H9 (cell line): Measurements from ENCODE around the gene TRIP6. TPM values are rescaled to one million over a fixed set of nuclear protein-coding genes. Genes with fewer than 3 reads are reported as not detected.

Source experiments
- DNase-seq: peaks from one replicate; pipeline ENCODE4 v3.0.0-alpha.2; 2017
- H2AFZ ChIP-seq: one replicate; pipeline ENCODE4 v1.6.1; 2013; ENCODE audit warnings: mild to moderate bottlenecking, low read length, control low read depth, moderate library complexity
- H2AK5ac ChIP-seq: 2 replicates; pipeline ENCODE4 v1.6.1; 2013; ENCODE audit warnings: low read length, control low read depth, mixed read lengths; ENCODE audit not compliant: insufficient read length
- H2BK120ac ChIP-seq: one replicate; pipeline ENCODE4 v1.6.1; 2013; ENCODE audit warnings: low read depth, mild to moderate bottlenecking, low read length, control low read depth, inconsistent platforms; ENCODE audit not compliant: poor library complexity, severe bottlenecking
- H2BK12ac ChIP-seq: 2 replicates; pipeline ENCODE4 v1.6.1; 2013; ENCODE audit warnings: low read length, control low read depth, mixed read lengths, low read depth; ENCODE audit not compliant: insufficient read length
- H2BK15ac ChIP-seq: 2 replicates; pipeline ENCODE4 v1.6.1; 2013; ENCODE audit warnings: low read depth, low read length, control low read depth
- H2BK20ac ChIP-seq: one replicate; pipeline ENCODE4 v1.6.1; 2013; ENCODE audit warnings: low read depth, mild to moderate bottlenecking, low read length, control low read depth, inconsistent platforms; ENCODE audit not compliant: poor library complexity, severe bottlenecking
- H2BK5ac ChIP-seq: 2 replicates; pipeline ENCODE4 v1.6.1; 2013; ENCODE audit warnings: low read length, control low read depth, mixed read lengths; ENCODE audit not compliant: insufficient read length
- H3K14ac ChIP-seq: 2 replicates; pipeline ENCODE4 v1.6.1; 2013; ENCODE audit warnings: low read length, control low read depth; ENCODE audit not compliant: insufficient read depth
- H3K18ac ChIP-seq: 2 replicates; pipeline ENCODE4 v1.6.1; 2013; ENCODE audit warnings: low read depth, mild to moderate bottlenecking, mixed read lengths, low read length, control low read depth; ENCODE audit not compliant: insufficient read length
- H3K23ac ChIP-seq: 2 replicates; pipeline ENCODE4 v1.6.1; 2013; ENCODE audit warnings: low read length, control low read depth, mixed read lengths, low read depth; ENCODE audit not compliant: insufficient read length
- H3K23me2 ChIP-seq: 2 replicates; pipeline ENCODE4 v1.6.1; 2013; ENCODE audit warnings: low read depth, mild to moderate bottlenecking, mixed read lengths, low read length, control low read depth; ENCODE audit not compliant: insufficient read length, poor library complexity, severe bottlenecking
- H3K27ac ChIP-seq: 2 replicates; pipeline ENCODE4 v1.5.1; 2013; ENCODE audit warnings: low read length, control low read depth, mixed read lengths, low read depth; ENCODE audit not compliant: insufficient read length
- H3K27me3 ChIP-seq: 2 replicates; pipeline ENCODE4 v1.6.1; 2013; ENCODE audit warnings: low read length, control low read depth, inconsistent platforms; ENCODE audit not compliant: insufficient read depth
- H3K4ac ChIP-seq: 2 replicates; pipeline ENCODE4 v1.6.1; 2013; ENCODE audit warnings: low read depth, mild to moderate bottlenecking, control low read depth, inconsistent platforms, low read length, moderate library complexity
- H3K4me1 ChIP-seq: 2 replicates; pipeline ENCODE4 v1.6.1; 2013; ENCODE audit warnings: low read length, control low read depth, inconsistent platforms; ENCODE audit not compliant: insufficient read depth
- H3K4me2 ChIP-seq: 2 replicates; pipeline ENCODE4 v1.6.1; 2013; ENCODE audit warnings: low read length, control low read depth, mixed read lengths; ENCODE audit not compliant: insufficient read length, insufficient read depth
- H3K56ac ChIP-seq: 2 replicates; pipeline ENCODE4 v1.6.1; 2013; ENCODE audit warnings: low read depth, mild to moderate bottlenecking, mixed read lengths, low read length, control low read depth; ENCODE audit not compliant: insufficient read length
- H3K79me1 ChIP-seq: 2 replicates; pipeline ENCODE4 v1.6.1; 2013; ENCODE audit warnings: low read depth, mild to moderate bottlenecking, moderate library complexity, low read length, control low read depth, inconsistent platforms; ENCODE audit not compliant: insufficient read depth, poor library complexity, severe bottlenecking
- H3K79me2 ChIP-seq: 2 replicates; pipeline ENCODE4 v1.6.1; 2013; ENCODE audit warnings: low read length, control low read depth, inconsistent platforms; ENCODE audit not compliant: insufficient read depth
- H3K9ac ChIP-seq: 2 replicates; pipeline ENCODE4 v1.6.1; 2013; ENCODE audit warnings: low read length, control low read depth, mixed read lengths; ENCODE audit not compliant: insufficient read length; ENCODE audit errors: extremely low read depth
- H3K9me3 ChIP-seq: one replicate; pipeline ENCODE4 v1.6.1; 2013; ENCODE audit warnings: low read depth, low read length, inconsistent platforms; ENCODE audit not compliant: control insufficient read depth
- H3T11ph ChIP-seq: one replicate; pipeline ENCODE4 v1.6.1; 2013; ENCODE audit warnings: mild to moderate bottlenecking, low read length, control low read depth, inconsistent platforms
- H4K20me1 ChIP-seq: one replicate; pipeline ENCODE4 v1.6.1; 2013; ENCODE audit not compliant: control insufficient read depth, insufficient read length, insufficient read depth
- H4K5ac ChIP-seq: 2 replicates; pipeline ENCODE4 v1.6.1; 2013; ENCODE audit warnings: low read depth, mild to moderate bottlenecking, mixed read lengths, low read length, control low read depth; ENCODE audit not compliant: insufficient read length
- H4K8ac ChIP-seq: replicated peaks from 2 replicates; pipeline ENCODE4 v1.6.1; 2013; ENCODE audit warnings: low read length, control low read depth, mixed read lengths, low read depth; ENCODE audit not compliant: insufficient read length
- H4K91ac ChIP-seq: 2 replicates; pipeline ENCODE4 v1.6.1; 2013; ENCODE audit warnings: low read depth, mild to moderate bottlenecking, moderate library complexity, mixed read lengths, low read length, control low read depth; ENCODE audit not compliant: insufficient read length
- H3K27ac Mint-ChIP-seq, 3 experiments: 2 replicates in 2 of 3; 3 replicates in 1 of 3; pipeline ENCODE4 v1.8.0; 2020 to 2021; ENCODE audit warnings: mixed read lengths in 3 of 3, mild to moderate bottlenecking in 1 of 3, moderate library complexity in 1 of 3
- H3K27me3 Mint-ChIP-seq: 2 replicates; pipeline ENCODE4 v1.8.0; 2021; ENCODE audit warnings: low read depth, mild to moderate bottlenecking, moderate library complexity, mixed read lengths
- H3K36me3 Mint-ChIP-seq, 3 experiments: 2 replicates in 2 of 3; 3 replicates in 1 of 3; pipeline ENCODE4 v1.8.0; 2020 to 2021; ENCODE audit warnings: low read depth in 3 of 3, mixed read lengths in 3 of 3; ENCODE audit not compliant: insufficient read depth in 1 of 3
- H3K4me1 Mint-ChIP-seq, 2 experiments: 2 replicates each; pipeline ENCODE4 v1.8.0; 2020; ENCODE audit warnings: mixed read lengths in 2 of 2
- H3K4me3 Mint-ChIP-seq, 2 experiments: 2 replicates in 1 of 2; 3 replicates in 1 of 2; pipeline ENCODE4 v1.8.0; 2020 to 2021; ENCODE audit warnings: mild to moderate bottlenecking in 2 of 2, mixed read lengths in 2 of 2, moderate library complexity in 1 of 2
- H3K9me3 Mint-ChIP-seq, 2 experiments: 2 replicates in 1 of 2; 3 replicates in 1 of 2; pipeline ENCODE4 v1.8.0; 2020; ENCODE audit warnings: mild to moderate bottlenecking in 2 of 2, mixed read lengths in 2 of 2, moderate library complexity in 1 of 2
- CTCF ChIP-seq: fragments of 200-600 bp; sonication (generic); conservative IDR thresholded peaks from 3 replicates; pipeline ENCODE4 v1.8.0; 2021; ENCODE audit warnings: antibody characterized with exemption, mild to moderate bottlenecking
- WGBS: extraction: QIAGEN DNeasy Blood & Tissue Kit; methylation state at CpG from one replicate; pipeline ENCODE4 v1.1.7; 2013; ENCODE audit warnings: missing lambda C conversion rate, low lambda C conversion rate, mixed read lengths; ENCODE audit not compliant: insufficient read length; ENCODE audit errors: extremely low coverage; 5-methylcytosine and 5-hydroxymethylcytosine counted together
- total RNA-seq: library from RNA; stranded (reverse); gene quantifications from 2 replicates; pipeline ENCODE4 v1.2.1, GENCODE V29; 2021

The TRIP6 gene
- total RNA-seq, 1 experiment from 2014 or later: 122 TPM

DNA sequence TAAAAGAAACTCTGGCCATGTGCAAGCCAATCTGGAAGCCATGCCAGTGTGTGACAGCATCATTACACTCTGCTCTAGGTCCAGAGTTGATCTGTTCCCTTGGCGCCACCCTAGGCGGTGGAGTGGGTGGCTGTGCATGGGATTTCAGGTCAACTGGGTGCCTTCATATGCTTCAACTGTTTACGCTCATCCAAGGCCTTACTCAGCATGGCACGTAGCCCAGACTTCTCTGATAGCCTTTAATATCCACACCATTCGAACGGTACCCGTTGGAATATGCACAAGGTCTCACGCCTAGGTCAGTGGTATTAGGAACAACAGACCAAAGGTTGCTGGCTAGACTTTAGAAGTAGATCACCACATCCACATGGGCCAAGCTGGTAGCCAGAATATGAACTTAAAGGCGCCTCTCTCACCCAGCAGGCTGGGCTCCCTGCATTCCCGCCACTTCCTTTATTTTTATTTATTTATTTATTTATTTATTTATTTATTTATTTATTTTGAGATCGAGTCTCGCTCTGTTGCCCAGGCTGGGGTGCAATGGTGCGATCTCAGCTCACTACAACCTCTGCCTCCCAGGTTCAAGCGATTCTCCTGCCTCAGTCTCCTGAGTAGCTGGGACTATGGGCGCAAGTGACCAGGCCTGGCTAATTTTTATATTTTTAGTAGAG lies 47.2 kb downstream of the TRIP6 start:
- Mint-ChIP-seq H3K27me3 (no peaks in the 10 kb centered on the region; the same call in 1 of the 2 replicates), H3K27ac (0 out of 7 replicates have a peak overlapping the region, but pooled peaks of 1 of the 3 experiments have one; percentile 24), H3K36me3 (no peaks in the 10 kb centered on the region; a peak in 1 of 7 replicates), H3K4me1 (peaks cover 7 to 14% of the 10 kb centered on the region in 2 experiments), H3K4me3 (no peak overlapping the region), H3K9me3 (no peaks in the 10 kb centered on the region; a peak in 1 of 5 replicates)
- H3K27me3 ChIP-seq: no peaks in the 10 kb centered on the region
- H3K4me1 ChIP-seq: 0 out of 2 replicates have a peak, but pooled peaks cover 2% of the 10 kb centered on the region
- no peak overlapping the region for H3K9ac ChIP-seq
- no CpG with 5 or more reads among the region's 15 CpGs for WGBS
- no peak overlapping the region for H2AK5ac ChIP-seq
- H2BK12ac ChIP-seq: no peak overlapping the region
- H2AFZ ChIP-seq: no peak overlapping the region
- no peak overlapping the region for H3K27ac ChIP-seq
- no peak overlapping the region for H3K56ac ChIP-seq
- no peak overlapping the region for H3T11ph ChIP-seq
- no peak overlapping the region for H3K23ac ChIP-seq
- H3K14ac ChIP-seq: no peak overlapping the region
- H4K91ac ChIP-seq: no peak overlapping the region
- H4K20me1 ChIP-seq: no peaks in the 10 kb centered on the region
- H3K4ac ChIP-seq: no peak overlapping the region
- no peak overlapping the region for H3K18ac ChIP-seq
- no peak overlapping the region for H2BK5ac ChIP-seq
- no peak overlapping the region for H4K5ac ChIP-seq
- no peak overlapping the region for H4K8ac ChIP-seq
- no peaks in the 10 kb centered on the region for H3K79me2 ChIP-seq
- no peak overlapping the region for H2BK120ac ChIP-seq
- no peak overlapping the region for H2BK15ac ChIP-seq
- H2BK20ac ChIP-seq: no peak overlapping the region
- no peak for DNase-seq
- H3K9me3 ChIP-seq: no peaks in the 10 kb centered on the region
- TF ChIP-seq CTCF: no peak
- no peak overlapping the region for H3K4me2 ChIP-seq
- no peaks in the 10 kb centered on the region for H3K23me2 ChIP-seq
- H3K79me1 ChIP-seq: no peaks in the 10 kb centered on the region
